Endothelial cell of umbilical vein (primary cell): Measurements from ENCODE around the gene TBC1D21.

Experiments
- CTCF ChIP-seq, 2 donors: IDR thresholded peaks; 1 replicate in 1 of 2; 2 replicates in 1 of 2; pipeline ENCODE4 v1.5.1; 2011; ENCODE audit warnings: low read length in 2 of 2, mild to moderate bottlenecking in 2 of 2, moderate library complexity in 2 of 2, control low read depth in 1 of 2, inconsistent platforms in 1 of 2, low read depth in 1 of 2; ENCODE audit not compliant: insufficient read depth in 1 of 2; ENCODE audit errors: extremely low read depth in 1 of 2
- EZH2 ChIP-seq: IDR thresholded peaks from 2 replicates; pipeline ENCODE4 v1.6.1; 2012; ENCODE audit warnings: borderline replicate concordance, low read depth, mild to moderate bottlenecking, moderate library complexity, low read length, inconsistent platforms; ENCODE audit not compliant: severe bottlenecking
- FOS ChIP-seq: IDR thresholded peaks from 2 replicates; pipeline ENCODE4 v1.6.1; 2011; ENCODE audit warnings: mild to moderate bottlenecking, low read length, moderate library complexity, borderline replicate concordance; ENCODE audit not compliant: insufficient read depth
- JUN ChIP-seq: IDR thresholded peaks from 2 replicates; pipeline ENCODE4 v1.6.1; 2011; ENCODE audit warnings: borderline replicate concordance, low read depth; ENCODE audit not compliant: insufficient read length, insufficient read depth
- MYC ChIP-seq: IDR thresholded peaks from one replicate; pipeline ENCODE4 v1.6.1; 2011; ENCODE audit warnings: mild to moderate bottlenecking, low read depth, low read length
- POLR2A ChIP-seq: IDR thresholded peaks from 2 replicates; pipeline ENCODE4 v1.6.1; 2012; ENCODE audit warnings: low read depth, mild to moderate bottlenecking, control low read depth, low read length
- POLR2AphosphoS5 ChIP-seq: IDR thresholded peaks from 2 replicates; pipeline ENCODE4 v1.6.1; 2012; ENCODE audit warnings: low read depth, mild to moderate bottlenecking, control low read depth, low read length, moderate library complexity; ENCODE audit not compliant: insufficient read depth

- TF ChIP-seq POLR2AphosphoS5 (no peak), CTCF (IDR thresholded peaks at IDR 0.05; ENCODE audit: extremely low read depth in 1 of 2, insufficient read depth in 1 of 2, low read depth in 1 of 2, low read length in 2 of 2) (no peak), MYC (no peak), JUN (no peak), POLR2A (no peak), FOS (no peak), EZH2 (no peak)
Measured at GRCh38 chr15:73852507-73852906, 20.9 kb upstream of the TBC1D21 start.
